MCF 10A (cell line): ENCODE measurements around the gene LAMA3. TPM values are rescaled to one million over a fixed set of nuclear protein-coding genes. Genes with fewer than 3 reads are reported as not detected.

ENCODE experiments used
- BruUV-seq: library from RNA; stranded (reverse); fragments of 400-500 nt; replicated peaks from 2 replicates; lab custom pipeline; 2021; lab: Mats Ljungman, UMichigan
- CTCF ChIA-PET: fragments of 300-600 bp; sonication (Branson Sonifier 250); formaldehyde crosslinking; extraction: SDS; loops from one replicate; lab custom pipeline; 2021; ENCODE audit warnings: antibody characterized with exemption, inconsistent platforms; lab: Yijun Ruan, JAX
- POLR2A ChIA-PET: fragments of 300-600, 350-650 bp; sonication (Branson Sonifier 250); formaldehyde crosslinking; extraction: SDS; loops from one replicate; lab custom pipeline; 2020; ENCODE audit warnings: antibody characterized with exemption, inconsistent platforms; lab: Yijun Ruan, JAX
- DNase-seq: peaks from one replicate; pipeline ENCODE4 v3.0.0-alpha.2; 2018; ENCODE audit not compliant: unreplicated experiment
- H3K27ac Mint-ChIP-seq: one replicate; pipeline ENCODE4 v1.8.0; 2022; ENCODE audit warnings: mild to moderate bottlenecking, low read depth, mixed read lengths; ENCODE audit not compliant: unreplicated experiment
- H3K27me3 Mint-ChIP-seq: one replicate; pipeline ENCODE4 v1.8.0; 2022; ENCODE audit warnings: mixed read lengths; ENCODE audit not compliant: insufficient read depth, unreplicated experiment
- H3K36me3 Mint-ChIP-seq: one replicate; pipeline ENCODE4 v1.8.0; 2022; ENCODE audit warnings: mild to moderate bottlenecking, moderate library complexity, mixed read lengths; ENCODE audit not compliant: insufficient read depth, unreplicated experiment
- H3K4me1 Mint-ChIP-seq: one replicate; pipeline ENCODE4 v1.8.0; 2022; ENCODE audit warnings: mixed read lengths; ENCODE audit not compliant: insufficient read depth, unreplicated experiment
- H3K4me3 Mint-ChIP-seq: one replicate; pipeline ENCODE4 v1.8.0; 2022; ENCODE audit warnings: mild to moderate bottlenecking, moderate library complexity, mixed read lengths; ENCODE audit not compliant: unreplicated experiment
- H3K9me3 Mint-ChIP-seq: one replicate; pipeline ENCODE4 v1.8.0; 2022; ENCODE audit warnings: mixed read lengths; ENCODE audit not compliant: unreplicated experiment
- intact Hi-C: fragments of 100-400 bp; cut with micrococcal nuclease; formaldehyde crosslinking; loops from 2 replicates; pipeline ENCODE4 v1.14.1; 2022
- total RNA-seq: library from RNA; stranded (reverse); gene quantifications from 2 replicates; pipeline ENCODE4 v1.2.3, GENCODE V29; 2022
- TF ChIP-seq, protein P1 (sequence below): fragments of 200-600 bp; IDR thresholded peaks from one replicate; pipeline ENCODE4 v1.8.0; 2022; ENCODE audit warnings: antibody characterized with exemption, mild to moderate bottlenecking; ENCODE audit not compliant: unreplicated experiment

The LAMA3 gene
- total RNA-seq, 1 experiment from 2014 or later, result 371 TPM

DNA sequence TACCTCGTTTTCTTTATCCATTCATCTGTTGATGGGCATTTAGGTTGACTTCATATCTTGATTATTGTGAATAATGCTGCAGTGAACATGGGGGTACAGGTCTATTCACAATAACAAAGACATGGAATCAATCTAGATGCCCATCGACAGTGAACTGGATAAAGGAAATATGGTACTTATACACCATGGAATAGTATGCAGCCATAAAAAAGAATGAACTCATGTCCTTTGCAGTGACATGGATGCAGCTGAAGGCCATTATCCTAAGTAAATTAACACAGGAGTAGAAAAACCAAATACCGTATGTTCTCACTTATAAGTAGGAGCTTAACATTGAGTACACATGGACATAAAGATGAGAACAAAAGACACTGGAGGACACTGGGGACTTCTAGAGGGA is 111.6 kb downstream of the LAMA3 start:
- BruUV-seq, result no TSS peak
- CTCF ChIA-PET, result interaction anchor here (1.1 kb wide), 1 partner anchor 98 kb away, joined by 4 read pairs; no protein-coding TSS in a partner anchor
- Mint-ChIP-seq H3K4me3 (no peak overlapping the region), H3K27me3 (no peaks in the 10 kb centered on the region), H3K9me3 (peaks cover 6% of the 10 kb centered on the region), H3K36me3 (no peaks in the 10 kb centered on the region), H3K27ac (no peak overlapping the region), H3K4me1 (peaks cover 4% of the 10 kb centered on the region)
- intact Hi-C loops, result no loop called here
- TF ChIP-seq, protein P1, sequence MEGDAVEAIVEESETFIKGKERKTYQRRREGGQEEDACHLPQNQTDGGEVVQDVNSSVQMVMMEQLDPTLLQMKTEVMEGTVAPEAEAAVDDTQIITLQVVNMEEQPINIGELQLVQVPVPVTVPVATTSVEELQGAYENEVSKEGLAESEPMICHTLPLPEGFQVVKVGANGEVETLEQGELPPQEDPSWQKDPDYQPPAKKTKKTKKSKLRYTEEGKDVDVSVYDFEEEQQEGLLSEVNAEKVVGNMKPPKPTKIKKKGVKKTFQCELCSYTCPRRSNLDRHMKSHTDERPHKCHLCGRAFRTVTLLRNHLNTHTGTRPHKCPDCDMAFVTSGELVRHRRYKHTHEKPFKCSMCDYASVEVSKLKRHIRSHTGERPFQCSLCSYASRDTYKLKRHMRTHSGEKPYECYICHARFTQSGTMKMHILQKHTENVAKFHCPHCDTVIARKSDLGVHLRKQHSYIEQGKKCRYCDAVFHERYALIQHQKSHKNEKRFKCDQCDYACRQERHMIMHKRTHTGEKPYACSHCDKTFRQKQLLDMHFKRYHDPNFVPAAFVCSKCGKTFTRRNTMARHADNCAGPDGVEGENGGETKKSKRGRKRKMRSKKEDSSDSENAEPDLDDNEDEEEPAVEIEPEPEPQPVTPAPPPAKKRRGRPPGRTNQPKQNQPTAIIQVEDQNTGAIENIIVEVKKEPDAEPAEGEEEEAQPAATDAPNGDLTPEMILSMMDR, result no peak
- no peak for DNase-seq
- POLR2A ChIA-PET, result no interaction called here

DNA sequence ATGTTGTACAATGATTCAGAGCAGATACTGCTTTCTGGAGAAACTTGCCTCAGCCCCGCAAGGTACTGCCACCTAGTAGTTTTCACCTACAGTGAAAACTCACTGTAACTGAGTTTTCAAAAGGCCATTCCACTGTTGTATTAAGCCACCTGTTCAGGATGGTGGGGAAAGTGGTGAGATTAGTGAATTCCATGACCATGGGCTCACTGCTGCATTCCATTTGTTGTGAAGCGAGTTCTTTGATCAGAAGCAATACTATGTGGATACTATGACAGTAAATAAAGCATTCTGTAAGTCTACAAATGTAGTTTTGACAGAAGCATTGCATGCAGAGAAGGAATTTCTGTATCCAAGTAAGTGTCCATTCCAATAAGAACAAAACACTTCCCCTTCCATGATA is 113.6 kb downstream of the LAMA3 start:
- TF ChIP-seq, protein P1, result no peak
- Mint-ChIP-seq H3K9me3 (peaks cover 6% of the 10 kb centered on the region), H3K27ac (no peak overlapping the region), H3K4me3 (no peak overlapping the region), H3K36me3 (peaks cover 6% of the 10 kb centered on the region), H3K4me1 (peaks cover 8% of the 10 kb centered on the region), H3K27me3 (no peaks in the 10 kb centered on the region)
- no peak for DNase-seq
- intact Hi-C loops, result no loop called here
- CTCF ChIA-PET, result no interaction called here
- no TSS peak for BruUV-seq
- POLR2A ChIA-PET, result no interaction called here

DNA sequence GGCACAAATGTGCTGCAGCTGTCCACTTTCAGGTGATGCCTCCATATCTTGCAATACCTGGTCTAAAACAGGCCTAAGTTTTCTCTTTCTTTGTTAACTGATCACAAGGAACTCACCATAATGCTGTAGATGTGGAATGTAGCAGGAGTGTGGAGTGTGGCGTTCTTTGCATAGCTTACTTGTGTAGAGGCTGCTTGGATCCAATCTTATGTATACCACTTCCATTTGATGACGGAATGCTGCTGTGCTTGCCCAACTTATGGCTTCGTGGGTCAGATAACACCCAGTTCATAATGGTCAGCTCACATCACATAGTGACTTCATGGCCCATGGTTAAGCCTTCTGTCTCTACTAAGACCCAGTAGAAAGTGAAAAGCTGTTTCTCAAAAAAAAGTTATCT is 114.5 kb downstream of the LAMA3 start:
- BruUV-seq, result no TSS peak
- peaks cover 6% of the 10 kb centered on the region for H3K9me3 Mint-ChIP-seq
- H3K27me3 Mint-ChIP-seq, result no peaks in the 10 kb centered on the region
- no peak overlapping the region for H3K4me3 Mint-ChIP-seq
- TF ChIP-seq, protein P1, result no peak
- peaks cover 6% of the 10 kb centered on the region for H3K36me3 Mint-ChIP-seq
- ChIA-PET CTCF (no interaction called here), POLR2A (interaction anchor here (1.2 kb wide), 1 partner anchor 11 kb away, joined by 3 read pairs; no protein-coding TSS in a partner anchor)
- intact Hi-C loops, result no loop called here
- no peak for DNase-seq
- H3K4me1 Mint-ChIP-seq, result peaks cover 8% of the 10 kb centered on the region
- no peak overlapping the region for H3K27ac Mint-ChIP-seq

DNA sequence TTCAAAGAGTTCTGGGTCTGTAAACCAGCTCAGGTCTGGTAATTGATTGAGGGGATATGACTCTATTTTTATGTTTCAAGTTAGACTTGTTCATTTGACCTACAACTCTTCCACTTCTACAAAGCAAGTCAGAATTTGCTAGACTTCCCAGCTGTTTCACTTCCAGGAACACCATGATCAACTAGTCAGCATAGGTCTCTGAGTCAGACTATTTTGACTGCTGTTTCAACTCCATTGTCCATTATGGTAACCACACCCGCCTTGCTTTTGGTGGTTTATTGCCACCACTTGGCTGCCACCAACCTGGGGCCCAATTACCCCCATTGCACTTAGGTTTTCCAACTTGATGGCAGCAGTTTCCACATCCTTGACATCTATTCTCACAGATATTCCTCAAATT is 116.6 kb downstream of the LAMA3 start:
- peak overlapping the region; percentile 49 for H3K27ac Mint-ChIP-seq
- CTCF ChIA-PET, result interaction anchor here (0.6 kb wide), 1 partner anchor 102 kb away, joined by 3 read pairs; no protein-coding TSS in a partner anchor

More for the DNA sequence above, 116.6 kb downstream of the LAMA3 start:
- BruUV-seq, result no TSS peak
- POLR2A ChIA-PET, result interaction anchor here (0.6 kb wide), 1 partner anchor 46 kb away, joined by 3 read pairs; no protein-coding TSS in a partner anchor
- Mint-ChIP-seq H3K4me1 (peaks cover 8% of the 10 kb centered on the region), H3K27me3 (no peaks in the 10 kb centered on the region), H3K4me3 (no peak overlapping the region), H3K9me3 (peaks cover 2% of the 10 kb centered on the region), H3K36me3 (peaks cover 6% of the 10 kb centered on the region)
- TF ChIP-seq, protein P1, result no peak
- DNase-seq, result peak; percentile 4
- intact Hi-C loops, result no loop called here
